Left hindlimb (tissue), 1 donor: ENCODE results near the gene EIF3C.
"Not testable (repeated sequence)": the region's sequence is repeated elsewhere in the genome, so short reads cannot be mapped to it uniquely, and the experiment has no call there.

Source experiments
- DNase-seq: peaks from one replicate; pipeline ENCODE4 v3.0.0-alpha.2; 2018

EIF3C gene

GRCh38 chr16:28711220-28712083, at the start of gene EIF3C:
TSS of gene EIF3C (plus strand) at chr16:28711464. CDS start at chr16:28711687, 223 bp downstream.
- not testable (repeated sequence) for DNase-seq

GRCh38 chr16:28666264-28666663, 45.0 kb upstream of the EIF3C start:
- DNase-seq, result not testable (repeated sequence)

- DNase-seq, result not testable (repeated sequence)
Observed at GRCh38 chr16:28667480-28667879, 43.8 kb upstream of the EIF3C start.

GRCh38 chr16:28668199-28668598, 43.1 kb upstream of the EIF3C start:
- not testable (repeated sequence) for DNase-seq

- not testable (repeated sequence) for DNase-seq
Observed at GRCh38 chr16:28688327-28688952, 22.8 kb upstream of the EIF3C start.

GRCh38 chr16:28689425-28689824, 21.8 kb upstream of the EIF3C start:
- DNase-seq, result not testable (repeated sequence)

- not testable (repeated sequence) for DNase-seq
Observed at GRCh38 chr16:28691722-28692121, 19.5 kb upstream of the EIF3C start.

- not testable (repeated sequence) for DNase-seq
Observed at GRCh38 chr16:28693257-28693950, 17.9 kb upstream of the EIF3C start.

GRCh38 chr16:28699792-28700191, 11.5 kb upstream of the EIF3C start:
- DNase-seq, result not testable (repeated sequence)

GRCh38 chr16:28700349-28700748, 10.9 kb upstream of the EIF3C start:
- peak; percentile 12 for DNase-seq

- DNase-seq, result not testable (repeated sequence)
Observed at GRCh38 chr16:28701384-28701783, 9.9 kb upstream of the EIF3C start.

GRCh38 chr16:28704246-28704645, 7.0 kb upstream of the EIF3C start:
- not testable (repeated sequence) for DNase-seq

- DNase-seq, result not testable (repeated sequence)
Observed at GRCh38 chr16:28722852-28723650, 11.8 kb downstream of the EIF3C start.

- DNase-seq, result not testable (repeated sequence)
Observed at GRCh38 chr16:28731253-28731652, 20.0 kb downstream of the EIF3C start.

- DNase-seq, result not testable (repeated sequence)
Observed at GRCh38 chr16:28732455-28733124, 21.3 kb downstream of the EIF3C start.

GRCh38 chr16:28739787-28740186, 28.5 kb downstream of the EIF3C start:
- not testable (repeated sequence) for DNase-seq

GRCh38 chr16:28740631-28741030, 29.4 kb downstream of the EIF3C start:
- not testable (repeated sequence) for DNase-seq

- DNase-seq, result peak; percentile 1
Observed at GRCh38 chr16:28741295-28741694, 30.0 kb downstream of the EIF3C start.

- DNase-seq, result peak; percentile 4
Observed at GRCh38 chr16:28746618-28747350, 35.5 kb downstream of the EIF3C start.

- DNase-seq, result not testable (repeated sequence)
Observed at GRCh38 chr16:28749997-28750465, 38.8 kb downstream of the EIF3C start.
